GM21367 (cell line): ENCODE results near the gene CCDC190.
"Not testable (repeated sequence)": the region's sequence is repeated elsewhere in the genome, so short reads cannot be mapped to it uniquely, and the experiment has no call there.

ENCODE experiments used
- ATAC-seq: cut with Tn5 transposase; IDR thresholded peaks from one replicate; pipeline ENCODE4 v1.9.1; 2021; ENCODE audit not compliant: unreplicated experiment

CCDC190 gene

DNA sequence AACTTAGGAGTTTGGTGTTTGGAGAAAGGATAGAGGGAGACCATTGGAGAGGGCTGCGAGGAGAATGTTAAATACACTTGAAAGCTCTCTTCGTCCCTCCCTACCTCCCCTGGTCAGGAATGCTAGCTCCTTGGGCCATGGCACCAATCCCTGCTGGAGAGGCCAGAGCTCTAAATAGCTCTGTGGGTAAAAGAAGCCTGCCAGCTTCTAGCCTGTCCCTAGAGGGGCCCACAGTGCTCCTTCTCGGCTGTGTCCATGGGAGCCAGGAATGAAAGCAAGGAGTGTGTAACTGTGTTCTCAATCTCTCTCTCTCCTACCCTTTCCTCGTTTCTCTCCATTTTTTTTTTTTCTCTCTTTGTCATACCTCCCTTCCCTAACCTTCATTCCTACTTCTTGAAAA, at the start of gene CCDC190:
Gene CCDC190 (minus strand): TSS at position 75 of the 400 bp plus-strand sequence. CDS start 1,529 bp downstream, outside the sequence.
- ATAC-seq: no peak

DNA sequence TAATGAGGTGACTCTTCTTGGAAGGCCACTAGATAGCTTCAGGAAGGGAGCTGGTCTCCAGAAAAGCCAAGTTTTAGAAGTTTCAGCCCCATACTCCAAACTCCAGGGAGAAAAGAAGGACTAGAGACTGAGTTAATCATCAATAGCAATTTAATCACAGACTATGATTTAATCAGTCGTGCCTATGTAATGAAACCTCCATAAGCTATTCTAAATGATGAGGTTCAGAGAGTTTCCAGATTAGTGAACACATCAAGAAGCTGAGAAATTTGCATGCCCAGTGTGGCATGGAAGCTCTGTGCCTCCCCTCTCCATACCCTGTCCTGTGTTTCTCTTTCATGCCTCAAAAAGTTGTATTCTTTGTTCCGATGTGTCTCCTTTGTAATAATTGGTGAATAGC, 49.2 kb upstream of the CCDC190 start:
- ATAC-seq: no peak

- ATAC-seq: no peak
Measured at GRCh38 chr1:162908780-162909179, 47.8 kb upstream of the CCDC190 start.

DNA sequence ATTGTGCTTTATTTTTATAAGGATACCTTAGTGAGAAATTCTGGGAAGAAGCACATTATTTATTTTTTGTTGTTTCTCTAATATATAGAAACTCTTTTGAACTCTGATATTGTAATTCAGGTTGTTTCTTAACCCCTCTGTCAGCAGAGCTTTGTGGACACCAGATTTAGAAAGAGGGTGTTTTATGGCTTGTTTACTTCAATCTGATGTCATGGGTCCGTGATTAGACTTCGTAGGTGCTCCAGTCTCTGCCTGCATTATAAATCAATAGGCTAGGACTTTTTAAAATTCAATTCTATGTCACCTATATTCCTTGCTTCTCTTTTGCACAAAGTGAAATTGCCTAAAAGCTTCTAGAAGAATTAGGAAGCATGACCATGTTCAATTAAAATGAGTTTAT, 47.3 kb upstream of the CCDC190 start:
- no peak for ATAC-seq

- no peak for ATAC-seq
Measured at GRCh38 chr1:162906485-162906884, 45.5 kb upstream of the CCDC190 start.

GRCh38 chr1:162905174-162906158, 44.5 kb upstream of the CCDC190 start:
- no peak for ATAC-seq

GRCh38 chr1:162904579-162904978, 43.6 kb upstream of the CCDC190 start:
- no peak for ATAC-seq

GRCh38 chr1:162904023-162904422, 43.0 kb upstream of the CCDC190 start:
- ATAC-seq: no peak

DNA sequence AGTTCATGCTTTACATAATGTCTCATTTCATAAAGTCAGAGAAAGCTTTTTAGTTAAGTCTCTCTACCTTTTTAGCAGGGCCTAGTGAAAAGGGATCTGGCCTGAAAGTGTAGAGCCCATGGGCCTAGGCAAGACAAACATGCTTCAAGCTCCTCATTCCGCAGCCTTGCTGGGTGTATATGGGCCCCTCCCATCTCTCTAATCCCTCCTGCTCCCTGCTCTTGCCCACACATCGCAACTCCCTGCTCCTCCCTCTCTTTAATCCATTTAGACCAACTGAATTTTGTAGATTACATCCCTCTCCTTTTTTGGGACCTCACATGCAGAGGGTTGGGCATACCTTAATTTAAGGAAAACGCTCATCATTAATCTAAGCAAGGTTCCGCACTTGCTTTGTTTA, 42.3 kb upstream of the CCDC190 start:
- ATAC-seq: no peak

DNA sequence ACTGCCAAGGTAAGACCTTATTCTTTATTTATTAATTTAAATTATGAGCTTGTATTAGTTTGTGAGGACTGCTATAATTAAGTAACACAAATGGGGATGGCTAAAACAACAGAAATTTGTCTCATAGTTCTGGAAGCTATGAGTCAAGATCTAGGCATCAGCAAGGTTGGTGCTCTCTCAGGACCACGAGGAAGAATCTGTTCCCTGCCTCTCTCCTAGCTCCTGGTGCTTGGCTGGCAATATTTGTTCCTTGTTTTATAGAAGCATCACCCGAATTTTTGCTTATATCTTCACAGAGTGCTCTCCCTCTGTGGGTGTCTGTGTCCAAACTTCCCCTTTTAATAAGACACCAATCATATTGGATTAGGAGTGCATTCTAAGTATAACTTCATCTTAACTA, 41.4 kb upstream of the CCDC190 start:
- no peak for ATAC-seq

- no peak for ATAC-seq
Measured at GRCh38 chr1:162901243-162901642, 40.3 kb upstream of the CCDC190 start.

DNA sequence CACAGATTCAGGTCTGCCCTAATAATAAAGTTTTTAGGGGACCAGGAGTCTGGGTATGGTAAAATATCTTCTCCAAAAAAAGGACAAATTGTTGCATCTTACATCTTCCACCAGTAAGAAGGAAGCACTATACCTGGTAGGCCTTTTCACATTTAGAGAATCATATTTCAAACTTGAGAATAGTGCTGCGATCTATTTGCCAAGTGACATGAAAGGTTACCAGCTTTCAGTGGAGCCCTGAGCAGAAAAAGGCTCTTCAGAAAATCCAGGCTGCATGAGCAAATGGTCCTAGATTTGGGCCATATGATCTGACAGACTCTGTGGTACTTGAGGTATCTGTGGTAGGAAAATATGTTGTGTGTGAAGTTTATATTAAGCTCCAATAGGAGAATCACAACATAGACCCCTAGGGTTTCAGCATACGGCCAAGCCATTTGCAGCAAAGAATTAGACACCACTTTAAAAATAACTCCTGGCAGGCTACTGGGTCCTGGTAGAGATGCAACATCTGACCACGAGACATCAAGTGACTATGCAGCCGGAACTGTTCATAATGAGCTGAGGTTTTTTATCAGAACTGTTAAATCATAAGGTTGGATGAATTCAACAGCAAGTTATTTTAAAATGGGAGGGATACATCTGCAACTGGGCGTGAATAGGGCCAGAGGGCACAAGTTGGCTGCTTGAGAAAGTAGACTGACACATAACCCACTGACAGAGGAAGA, 38.6 kb upstream of the CCDC190 start:
- no peak for ATAC-seq

DNA sequence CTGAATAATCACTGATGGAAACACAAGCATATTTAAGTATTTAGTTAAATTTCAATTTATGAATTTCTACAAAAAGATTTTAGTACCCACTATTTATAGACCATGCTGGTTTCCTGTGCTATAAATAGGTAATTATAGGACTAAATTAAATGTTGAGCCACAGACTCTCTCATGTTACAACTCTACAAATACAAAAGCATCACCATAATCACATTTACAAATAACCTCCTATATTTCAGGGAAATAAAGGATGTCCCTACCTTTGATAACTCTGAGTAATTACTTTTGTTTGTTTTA, 32.6 kb upstream of the CCDC190 start:
- no peak for ATAC-seq

- no peak for ATAC-seq
Measured at GRCh38 chr1:162892906-162893611, 32.1 kb upstream of the CCDC190 start.

GRCh38 chr1:162889989-162890388, 29.0 kb upstream of the CCDC190 start:
- no peak for ATAC-seq

DNA sequence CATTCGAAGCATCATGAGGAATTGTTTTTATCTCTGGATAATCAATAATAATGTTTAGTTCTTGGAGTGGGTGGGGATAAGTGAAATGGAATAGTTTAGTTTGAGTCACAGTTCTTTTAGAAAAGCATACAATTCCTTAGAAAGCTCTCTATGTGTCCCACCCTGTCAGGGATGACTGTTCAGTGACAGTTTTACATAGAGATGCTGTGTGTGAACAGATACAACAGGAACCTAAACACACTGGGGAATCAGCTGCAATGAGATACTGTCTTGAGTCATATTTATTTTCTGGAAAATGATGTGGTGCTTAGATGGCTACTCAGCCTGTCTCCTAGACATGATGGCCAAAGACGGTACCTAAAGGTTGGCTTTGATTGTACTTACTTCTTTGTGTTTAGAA, 25.7 kb upstream of the CCDC190 start:
- no peak for ATAC-seq

DNA sequence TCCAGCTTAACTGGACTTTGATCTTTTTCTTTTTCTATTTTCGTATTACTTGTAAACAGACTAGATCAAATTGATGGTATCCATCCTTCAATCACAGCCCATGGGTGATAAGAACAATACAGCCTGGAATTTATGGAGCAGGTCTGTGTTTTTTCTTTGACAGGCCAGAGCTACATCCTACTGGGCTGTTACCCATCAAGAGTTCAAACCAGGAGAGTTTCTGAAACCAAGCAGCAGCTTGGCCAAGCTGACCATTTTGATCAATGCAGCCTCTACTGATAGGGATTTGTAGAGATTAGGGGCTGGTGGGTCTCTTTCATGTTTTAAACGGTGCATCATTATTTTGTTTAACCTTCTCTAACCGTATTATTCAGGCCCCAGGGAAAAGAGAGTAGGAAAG, 24.3 kb upstream of the CCDC190 start:
- no peak for ATAC-seq

DNA sequence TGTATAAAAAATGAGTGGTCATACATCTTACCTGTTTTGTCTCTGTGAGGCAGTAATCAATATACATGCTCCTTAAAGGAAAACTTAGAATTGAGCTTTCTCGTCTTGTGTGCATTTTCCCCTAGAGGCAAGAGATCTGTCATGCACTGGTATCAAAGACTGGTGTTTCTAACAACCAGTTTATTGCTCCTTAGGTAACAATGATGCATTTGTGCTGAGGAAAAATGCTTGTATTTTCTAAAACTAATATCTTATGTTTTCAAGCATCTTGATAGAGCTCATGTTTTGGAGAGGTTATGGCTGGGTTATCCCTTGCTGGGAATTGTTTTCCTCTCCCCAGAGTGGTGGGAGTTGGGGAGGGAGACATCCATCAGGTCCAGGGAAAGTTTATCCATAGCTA, 23.9 kb upstream of the CCDC190 start:
- no peak for ATAC-seq

GRCh38 chr1:162882248-162882674, 21.3 kb upstream of the CCDC190 start:
- ATAC-seq: no peak

GRCh38 chr1:162881590-162881989, 20.6 kb upstream of the CCDC190 start:
- ATAC-seq: no peak

GRCh38 chr1:162880617-162881016, 19.6 kb upstream of the CCDC190 start:
- not testable (repeated sequence) for ATAC-seq
